HG03342 (cell line): ENCODE data around the gene GPRC5B.

Experiments used
- ATAC-seq: cut with Tn5 transposase; IDR thresholded peaks from one replicate; pipeline ENCODE4 v1.9.1; 2021; ENCODE audit warnings: mild to moderate bottlenecking, moderate library complexity; ENCODE audit not compliant: unreplicated experiment

GPRC5B gene

DNA sequence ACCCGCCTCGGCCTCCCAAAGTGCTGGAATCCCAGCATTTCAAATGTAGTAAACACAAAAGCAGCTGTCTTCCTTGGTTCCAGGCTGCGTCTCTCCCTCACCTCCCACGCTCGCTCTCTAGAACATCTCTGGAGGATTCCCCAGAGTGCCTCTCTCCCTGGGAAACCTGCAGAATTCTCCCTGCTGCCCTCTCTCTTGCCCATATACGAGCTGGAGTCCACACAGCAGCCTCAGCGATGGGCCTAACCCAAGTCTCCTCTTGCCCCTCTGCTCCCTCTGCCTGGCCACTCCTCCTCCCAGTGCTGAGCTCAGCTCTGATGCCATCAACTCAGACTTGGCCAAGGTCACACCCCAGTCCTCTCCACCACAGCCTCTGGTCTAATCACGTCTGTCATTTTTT lies 10.6 kb downstream of the GPRC5B start:
- no peak for ATAC-seq

DNA sequence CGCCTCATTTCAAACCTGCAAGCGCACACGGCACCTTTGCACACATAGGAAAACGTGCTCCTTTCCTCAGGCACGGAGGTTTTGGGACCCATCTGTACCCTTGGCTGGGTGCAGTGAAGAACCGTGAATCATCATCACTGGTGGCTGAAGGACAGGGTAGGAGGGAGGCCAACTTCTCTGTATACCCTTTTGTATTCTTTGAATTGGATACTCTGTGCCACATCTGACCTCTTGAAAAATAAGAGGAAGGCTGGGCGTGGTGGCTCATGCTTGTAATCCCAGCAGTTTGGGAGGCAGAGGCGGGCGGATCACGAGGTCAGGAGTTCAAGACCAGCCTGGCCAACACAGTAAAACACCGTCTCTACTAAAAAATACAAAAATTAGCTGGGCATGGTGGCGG lies 11.7 kb downstream of the GPRC5B start:
- no peak for ATAC-seq

DNA sequence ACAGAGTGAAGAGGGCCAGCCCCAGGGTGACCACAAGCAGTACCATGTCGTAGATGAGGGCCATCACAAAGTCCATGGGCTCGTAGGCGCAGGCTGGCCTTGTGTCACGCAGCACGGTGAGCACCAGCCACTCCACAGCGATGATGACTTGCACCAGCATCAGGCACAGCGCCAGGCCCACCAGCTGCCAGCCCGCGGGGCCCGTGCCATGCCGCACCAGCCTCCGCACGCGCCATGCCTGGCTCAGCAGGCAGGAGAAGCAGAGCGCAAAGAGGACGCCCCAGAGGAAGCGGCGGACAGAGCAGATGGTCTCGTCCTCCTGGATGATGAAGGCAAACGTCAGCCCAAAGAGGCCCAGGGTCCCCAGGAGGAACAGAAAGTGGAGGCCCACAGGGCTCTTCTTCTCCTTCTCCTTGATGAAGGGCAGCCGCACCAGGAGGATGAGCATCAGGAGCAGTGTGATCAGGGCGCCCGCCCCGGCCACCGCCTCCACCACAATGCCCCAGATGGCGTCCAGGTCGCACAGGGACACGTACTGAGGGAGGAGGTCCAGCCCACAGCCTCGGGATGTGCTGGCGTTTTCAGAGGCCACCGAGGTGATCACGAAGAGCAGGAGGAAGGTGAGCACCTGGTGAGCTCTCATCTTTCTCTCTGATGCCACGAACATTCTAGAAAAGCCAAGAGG lies 12.3 kb downstream of the GPRC5B start:
- ATAC-seq: no peak

GRCh38 chr16:19871721-19872120 lies 12.9 kb downstream of the GPRC5B start:
- ATAC-seq: no peak

DNA sequence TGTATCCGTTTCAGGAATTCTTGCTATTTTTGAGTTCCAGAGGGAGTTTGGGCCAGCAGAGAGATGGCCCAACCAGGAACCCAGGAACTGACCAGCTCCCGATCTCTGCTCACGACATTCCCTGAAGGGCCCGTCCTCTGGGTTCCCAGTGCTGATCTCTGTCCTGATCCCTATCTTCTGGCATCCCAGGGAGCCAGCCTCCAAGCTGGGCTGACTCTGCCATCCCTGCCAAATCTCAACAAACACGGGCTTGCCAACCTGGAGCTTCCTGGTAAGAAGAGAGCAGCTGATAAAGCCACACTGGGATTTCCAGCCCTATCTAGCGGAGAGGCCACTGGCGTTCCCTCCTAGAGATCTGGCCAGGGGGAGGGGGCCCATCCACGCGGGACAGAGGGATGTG lies 16.2 kb downstream of the GPRC5B start:
- ATAC-seq: no peak

- ATAC-seq: no peak
Observed at GRCh38 chr16:19864566-19864965, 20.1 kb downstream of the GPRC5B start.

GRCh38 chr16:19863990-19864389 lies 20.7 kb downstream of the GPRC5B start:
- ATAC-seq: no peak

DNA sequence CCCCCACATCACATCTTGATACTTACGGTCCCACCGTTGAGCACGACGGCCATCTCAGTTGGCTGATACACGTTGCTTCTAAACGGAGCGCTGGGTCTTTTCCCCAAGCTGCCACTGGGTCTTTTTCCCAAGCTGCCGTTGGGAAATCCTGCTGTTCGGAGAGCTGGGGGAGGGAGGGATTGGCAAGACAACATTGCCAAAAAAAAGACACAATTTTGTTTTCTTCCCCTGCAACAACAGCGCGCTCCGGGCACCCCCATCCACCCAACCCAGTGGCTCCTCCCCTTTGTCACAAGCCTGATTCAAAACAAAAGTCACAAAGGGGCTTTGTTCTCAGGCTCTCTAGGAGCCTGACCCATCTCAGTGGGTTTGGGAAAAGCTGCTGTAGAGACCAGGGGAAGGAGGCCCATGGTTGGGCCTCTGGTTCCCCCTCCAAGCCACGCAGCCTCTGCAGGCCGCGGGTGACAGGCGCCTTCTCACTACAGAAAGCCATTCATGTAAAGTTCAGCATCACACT lies 22.8 kb downstream of the GPRC5B start:
- no peak for ATAC-seq

DNA sequence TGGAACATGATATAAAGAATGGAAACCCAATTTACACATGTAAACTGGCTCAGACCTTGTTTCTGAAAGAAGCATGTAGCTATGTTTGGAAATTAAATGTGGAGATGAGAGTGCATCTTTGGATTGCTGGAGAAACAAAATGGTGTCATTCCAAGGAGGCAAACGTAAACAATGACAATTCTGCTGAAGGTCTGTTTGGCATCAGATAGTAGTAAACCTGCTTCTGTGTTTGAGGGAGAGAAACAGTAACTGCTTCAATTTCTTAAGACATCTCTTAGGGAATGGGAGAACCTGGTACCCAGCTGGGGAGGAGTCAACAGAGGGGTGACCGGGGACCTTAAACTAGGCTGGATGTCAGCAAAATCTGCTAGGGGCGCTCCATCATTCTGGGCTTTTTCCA lies 23.5 kb downstream of the GPRC5B start:
- no peak for ATAC-seq

DNA sequence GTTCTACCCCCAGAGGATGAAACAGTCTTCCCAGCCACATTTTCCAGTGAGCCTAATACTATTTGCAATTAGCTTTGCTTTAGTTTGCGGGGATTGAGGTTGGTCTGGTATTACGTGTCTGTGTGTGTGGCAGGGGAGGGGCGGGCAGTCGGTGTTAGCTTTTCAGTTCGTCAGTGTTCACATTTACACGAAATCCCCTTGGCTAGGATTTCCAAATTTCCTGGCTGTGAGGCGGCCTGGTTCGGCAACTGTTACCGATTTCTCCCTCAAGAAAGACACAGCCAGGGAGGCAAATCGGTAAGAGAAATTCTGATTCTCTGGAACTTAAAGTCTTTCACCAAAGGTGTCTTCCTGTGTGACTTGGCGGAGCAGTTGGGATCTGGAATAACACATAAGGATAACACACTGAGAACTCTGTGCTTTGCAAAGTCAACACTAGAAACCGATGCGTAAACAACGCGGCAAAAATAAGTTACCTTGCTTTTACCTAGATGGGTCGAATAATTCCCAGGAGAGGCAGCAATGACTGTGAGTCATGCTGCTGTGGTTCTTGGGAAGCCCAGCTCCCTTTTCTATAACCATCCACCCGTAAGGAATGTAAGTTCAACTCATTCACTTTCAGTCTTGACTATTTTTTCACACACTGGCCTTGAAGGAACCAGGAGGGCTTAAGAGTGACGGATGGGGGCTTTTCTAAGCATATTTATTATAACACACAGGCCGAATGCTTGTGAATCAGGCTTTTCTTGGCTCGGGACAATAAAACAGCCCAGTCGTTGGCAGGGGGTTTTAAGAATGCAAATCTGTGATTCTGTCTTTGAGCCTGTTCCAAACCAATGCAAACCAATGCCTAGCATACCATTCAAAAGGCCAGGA lies 24.2 kb downstream of the GPRC5B start:
- no peak for ATAC-seq

- no peak for ATAC-seq
Observed at GRCh38 chr16:19859603-19860002, 25.0 kb downstream of the GPRC5B start.

DNA sequence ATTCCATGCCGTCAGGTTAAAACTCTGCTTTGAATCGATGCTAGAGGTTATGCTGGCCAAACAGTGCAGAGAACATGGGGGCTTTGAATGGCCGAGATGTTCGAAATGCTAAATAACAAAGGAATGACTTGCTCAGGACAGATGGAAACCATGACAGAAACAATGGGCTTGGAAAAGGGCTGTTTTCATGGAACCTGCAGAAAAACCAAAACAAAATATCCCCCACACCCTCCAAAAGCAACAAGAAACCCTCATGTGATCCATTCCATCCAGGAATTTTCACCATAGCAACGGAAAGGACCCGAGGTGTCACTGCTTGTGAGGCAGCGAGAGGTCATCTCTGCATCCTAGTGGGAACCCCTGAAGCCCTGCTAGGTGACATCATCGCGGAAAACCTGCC lies 25.5 kb downstream of the GPRC5B start:
- no peak for ATAC-seq

GRCh38 chr16:19858340-19859018 lies 26.2 kb downstream of the GPRC5B start:
- ATAC-seq: no peak

GRCh38 chr16:19857593-19858339 lies 26.9 kb downstream of the GPRC5B start:
- ATAC-seq: no peak

- ATAC-seq: no peak
Observed at GRCh38 chr16:19856120-19856519, 28.5 kb downstream of the GPRC5B start.

- no peak for ATAC-seq
Observed at GRCh38 chr16:19854543-19854876, 30.1 kb downstream of the GPRC5B start.

DNA sequence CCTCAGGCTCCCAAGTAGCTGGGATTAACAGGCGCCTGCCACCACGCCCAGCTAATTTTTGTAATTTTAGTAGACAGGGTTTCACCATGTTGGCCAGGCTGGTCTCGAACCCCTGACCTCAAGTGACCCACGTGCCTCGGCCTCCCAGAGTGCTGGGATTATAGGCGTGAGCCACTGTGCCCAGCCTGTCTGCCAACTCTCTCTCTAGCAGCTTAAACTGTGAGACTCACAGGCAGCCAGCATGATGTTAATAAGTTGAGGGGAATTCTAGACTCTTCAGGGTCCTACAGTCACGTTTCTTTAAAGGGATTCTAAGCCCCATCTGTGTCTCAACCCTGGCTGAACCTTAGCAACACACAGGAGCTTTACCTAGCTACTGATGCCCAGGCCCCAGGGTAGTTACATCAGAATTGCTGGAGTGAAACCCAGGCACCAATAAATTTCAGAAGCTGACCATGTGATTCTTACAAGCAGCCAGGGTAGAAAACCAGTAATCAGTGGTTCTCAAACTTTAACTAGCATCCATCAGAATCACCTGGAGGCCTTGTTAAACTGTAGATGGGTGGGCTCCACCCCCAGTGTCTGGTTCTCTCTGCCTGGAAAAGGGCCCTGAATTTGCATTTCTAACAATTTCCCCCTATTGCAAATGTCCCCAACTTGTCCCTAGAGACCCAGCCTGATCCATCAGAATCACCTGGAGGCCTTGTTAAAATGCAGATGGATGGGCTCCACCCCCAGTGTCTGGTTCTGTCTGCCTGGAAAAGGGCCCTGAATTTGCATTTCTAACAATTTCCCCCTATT lies 30.7 kb downstream of the GPRC5B start:
- no peak for ATAC-seq

DNA sequence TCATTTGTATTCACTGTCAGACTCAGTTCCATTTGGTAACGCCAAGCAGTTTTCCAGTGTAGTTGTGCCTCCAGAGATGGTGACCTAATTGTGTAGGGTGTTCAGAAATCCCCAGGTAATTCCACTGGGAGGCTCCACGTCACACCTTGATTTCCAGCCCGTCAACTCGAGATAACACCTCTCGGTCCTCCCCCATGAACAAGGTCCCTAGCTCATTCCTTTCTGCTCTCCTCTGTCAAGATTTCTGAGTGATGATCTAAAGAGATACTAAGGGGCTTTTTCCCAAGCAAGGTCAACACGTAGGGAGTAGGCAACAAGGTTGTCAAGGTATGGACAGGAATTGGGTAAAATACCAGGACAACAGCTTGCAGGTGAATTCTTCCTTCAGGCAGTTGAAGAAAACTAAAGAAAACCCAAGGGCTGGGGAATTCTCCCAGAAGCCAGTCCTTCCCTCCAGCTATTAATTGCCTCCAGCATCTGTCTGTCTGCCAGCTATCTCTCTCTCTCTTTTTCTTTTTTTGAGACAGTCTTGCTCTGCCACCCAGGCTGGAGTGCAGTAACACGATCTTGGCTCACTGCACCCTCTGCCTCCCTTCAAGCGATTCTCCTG lies 31.4 kb downstream of the GPRC5B start:
- ATAC-seq: no peak

GRCh38 chr16:19851476-19851875 lies 33.2 kb downstream of the GPRC5B start:
- no peak for ATAC-seq
